ENCODE results near the gene GABBR2.

GRCh38 chr9:98730871-98731270 is 22.1 kb upstream of the GABBR2 start:
- no peak for TF ChIP-seq REST (IDR thresholded peaks at IDR 0.05; ENCODE audit: insufficient read depth in 1 of 2, low read depth in 2 of 2, low read length in 1 of 2)
- TF ChIP-seq CTCF (IDR thresholded peaks at IDR 0.05) = no peak
- TF ChIP-seq POLR2AphosphoS5 (IDR thresholded peaks at IDR 0.05; ENCODE audit: low read depth, low read length) = no peak
- TF ChIP-seq TCF7L2 (IDR thresholded peaks at IDR 0.05; ENCODE audit: low read depth, low read length) = no peak
- no peak for TF ChIP-seq SIN3A (IDR thresholded peaks at IDR 0.05; ENCODE audit: borderline replicate concordance, insufficient read depth, low read depth, low read length)
